GM20000 (cell line): ENCODE measurements around the gene DBR1.

Experiments used
- DNase-seq: peaks from one replicate; pipeline ENCODE4 v3.0.0; 2012; ENCODE audit warnings: low spot score
- CTCF ChIP-seq: IDR thresholded peaks from 2 replicates; pipeline ENCODE4 v1.5.1; 2012; ENCODE audit warnings: mild to moderate bottlenecking, control low read depth; ENCODE audit errors: extremely low read depth, missing control alignments

DBR1 gene

GRCh38 chr3:138112362-138112761 lies 62.4 kb downstream of the DBR1 start:
- TF ChIP-seq CTCF: no peak
- no peak for DNase-seq
